ENCODE results near the gene HIVEP3. TPM values are rescaled to one million over a fixed set of nuclear protein-coding genes. Genes with fewer than 3 reads are reported as not detected.

HIVEP3 gene
- total RNA-seq, 1 donor from 2014 or later, result 10.1 TPM

- DNase-seq (ENCODE audit: low spot score), result no peak
Measured at GRCh38 chr1:41650028-41650880, 268.5 kb downstream of the HIVEP3 start.

- DNase-seq (ENCODE audit: low spot score), result no peak
Measured at GRCh38 chr1:41649396-41650027, 269.2 kb downstream of the HIVEP3 start.

GRCh38 chr1:41648844-41649243, 269.9 kb downstream of the HIVEP3 start:
- DNase-seq (ENCODE audit: low spot score), result no peak

GRCh38 chr1:41648230-41648629, 270.5 kb downstream of the HIVEP3 start:
- DNase-seq (ENCODE audit: low spot score), result no peak

- DNase-seq (ENCODE audit: low spot score), result no peak
Measured at GRCh38 chr1:41647221-41648135, 271.2 kb downstream of the HIVEP3 start.

- DNase-seq (ENCODE audit: low spot score), result no peak
Measured at GRCh38 chr1:41646186-41646585, 272.5 kb downstream of the HIVEP3 start.

- DNase-seq (ENCODE audit: low spot score), result no peak
Measured at GRCh38 chr1:41645062-41645461, 273.7 kb downstream of the HIVEP3 start.

GRCh38 chr1:41642922-41643821, 275.6 kb downstream of the HIVEP3 start:
- DNase-seq (ENCODE audit: low spot score), result no peak

GRCh38 chr1:41641941-41642527, 276.7 kb downstream of the HIVEP3 start:
- DNase-seq (ENCODE audit: low spot score), result no peak

- no peak for DNase-seq (ENCODE audit: low spot score)
Measured at GRCh38 chr1:41641475-41641814, 277.3 kb downstream of the HIVEP3 start.

GRCh38 chr1:41640756-41641474, 277.8 kb downstream of the HIVEP3 start:
- no peak for DNase-seq (ENCODE audit: low spot score)

GRCh38 chr1:41640141-41640751, 278.5 kb downstream of the HIVEP3 start:
- DNase-seq (ENCODE audit: low spot score), result no peak

GRCh38 chr1:41639332-41639936, 279.3 kb downstream of the HIVEP3 start:
- DNase-seq (ENCODE audit: low spot score), result no peak

- DNase-seq (ENCODE audit: low spot score), result no peak
Measured at GRCh38 chr1:41638086-41639024, 280.4 kb downstream of the HIVEP3 start.

- no peak for DNase-seq (ENCODE audit: low spot score)
Measured at GRCh38 chr1:41637367-41637766, 281.4 kb downstream of the HIVEP3 start.

- no peak for DNase-seq (ENCODE audit: low spot score)
Measured at GRCh38 chr1:41633764-41634163, 285.0 kb downstream of the HIVEP3 start.

- DNase-seq (ENCODE audit: low spot score), result no peak
Measured at GRCh38 chr1:41632781-41633575, 285.7 kb downstream of the HIVEP3 start.
